Suprapubic skin (tissue), 4 donors: Measurements from ENCODE around the gene NR6A1. TPM values are rescaled to one million over a fixed set of nuclear protein-coding genes. Genes with fewer than 3 reads are reported as not detected.

ENCODE experiments used
- DNase-seq, 2 donors: peaks; one replicate each; pipeline ENCODE4 v3.0.0-alpha.2; 2019; ENCODE audit warnings: low spot score in 2 of 2
- H3K27ac ChIP-seq: fragments of 200-600 bp; sonication (generic); one replicate; pipeline ENCODE4 v1.5.1; 2019
- H3K27me3 ChIP-seq: fragments of 200-600 bp; sonication (generic); one replicate; pipeline ENCODE4 v1.5.1; 2019
- H3K36me3 ChIP-seq: fragments of 200-600 bp; sonication (generic); one replicate; pipeline ENCODE4 v1.5.1; 2019
- H3K4me1 ChIP-seq: fragments of 200-600 bp; sonication (generic); one replicate; pipeline ENCODE4 v1.5.1; 2019
- H3K4me3 ChIP-seq: fragments of 200-600 bp; sonication (generic); one replicate; pipeline ENCODE4 v1.5.1; 2019; ENCODE audit warnings: mild to moderate bottlenecking
- H3K9me3 ChIP-seq: fragments of 200-600 bp; sonication (generic); one replicate; pipeline ENCODE4 v1.5.1; 2019
- CTCF ChIP-seq, 2 donors: fragments of 200-600 bp in 1 of 2; fragments of 450-650 bp in 1 of 2; sonication (generic) in 1 of 2; IDR thresholded peaks; one replicate each; pipeline ENCODE4 v1.5.1; 2016 to 2019; ENCODE audit warnings: antibody characterized with exemption in 2 of 2, mild to moderate bottlenecking in 1 of 2, moderate library complexity in 1 of 2
- EP300 ChIP-seq: sonication (generic); formaldehyde crosslinking; IDR thresholded peaks from one replicate; pipeline ENCODE4 v1.6.1; 2017; ENCODE audit warnings: antibody characterized with exemption
- POLR2A ChIP-seq, 2 donors: fragments of 450-650 bp; IDR thresholded peaks; one replicate each; pipeline ENCODE4 v1.6.1; 2017; ENCODE audit warnings: antibody characterized with exemption in 2 of 2, mild to moderate bottlenecking in 2 of 2, moderate library complexity in 2 of 2
- POLR2AphosphoS5 ChIP-seq, 3 donors: sonication (generic); formaldehyde crosslinking; IDR thresholded peaks; one replicate each; pipeline ENCODE4 v1.6.1; 2017; ENCODE audit warnings: antibody characterized with exemption in 3 of 3
- whole genome bisulfite sequencing: methylation state at CpG from one replicate; pipeline ENCODE4 v1.1.5; 2018; 5-methylcytosine and 5-hydroxymethylcytosine counted together
- total RNA-seq, 4 donors: library from RNA; depleted of rRNA; stranded (reverse); fragments of >200 nt; gene quantifications; one replicate each; pipeline ENCODE4 v1.1.0, GENCODE V29; 2016

Gene NR6A1
- total RNA-seq, 4 donors from 2014 or later, result 6.5 to 10.1 (median 6.8) TPM

GRCh38 chr9:124652615-124653393, 118.3 kb downstream of the NR6A1 start:
- H3K36me3 ChIP-seq, result no peaks in the 10 kb centered on the region
- H3K27me3 ChIP-seq, result no peaks in the 10 kb centered on the region
- H3K27ac ChIP-seq, result peak overlapping the region; percentile 70
- WGBS, result 43% methylated on average over 3 of the region's 3 CpGs
- H3K9me3 ChIP-seq, result no peaks in the 10 kb centered on the region
- no peak overlapping the region for H3K4me3 ChIP-seq
- no peak for DNase-seq
- TF ChIP-seq POLR2AphosphoS5 (IDR thresholded peaks at IDR 0.05) (no peak), EP300 (no peak), POLR2A (IDR thresholded peaks at IDR 0.05) (no peak), CTCF (IDR thresholded peaks at IDR 0.05) (no peak)
- peaks cover 34% of the 10 kb centered on the region for H3K4me1 ChIP-seq

- TF ChIP-seq CTCF (IDR thresholded peaks at IDR 0.05), result no peak
- TF ChIP-seq POLR2A (IDR thresholded peaks at IDR 0.05), result no peak
- TF ChIP-seq EP300, result no peak
- no peak for TF ChIP-seq POLR2AphosphoS5 (IDR thresholded peaks at IDR 0.05)
- Histone ChIP-seq H3K27me3 (no peaks in the 10 kb centered on the region), H3K36me3 (no peaks in the 10 kb centered on the region), H3K4me3 (no peak overlapping the region), H3K4me1 (peaks cover 30% of the 10 kb centered on the region), H3K9me3 (no peaks in the 10 kb centered on the region), H3K27ac (peak overlapping the region; percentile 70)
- DNase-seq, result no peak
- 59% methylated on average over 1 of the region's 1 CpG for WGBS
Observed at GRCh38 chr9:124652203-124652602, 118.9 kb downstream of the NR6A1 start.

- DNase-seq, result no peak
- no peak for TF ChIP-seq POLR2A (IDR thresholded peaks at IDR 0.05)
- no peak for TF ChIP-seq CTCF (IDR thresholded peaks at IDR 0.05)
- no peak for TF ChIP-seq POLR2AphosphoS5 (IDR thresholded peaks at IDR 0.05)
- TF ChIP-seq EP300, result no peak
- Histone ChIP-seq H3K4me3 (no peak overlapping the region), H3K27ac (no peak overlapping the region), H3K27me3 (no peaks in the 10 kb centered on the region), H3K9me3 (no peaks in the 10 kb centered on the region), H3K36me3 (no peaks in the 10 kb centered on the region), H3K4me1 (no peaks in the 10 kb centered on the region)
Observed at GRCh38 chr9:124645274-124645673, 125.8 kb downstream of the NR6A1 start.

GRCh38 chr9:124639637-124640036, 131.5 kb downstream of the NR6A1 start:
- Histone ChIP-seq H3K4me3 (no peak overlapping the region), H3K4me1 (no peaks in the 10 kb centered on the region), H3K27me3 (no peaks in the 10 kb centered on the region), H3K27ac (no peak overlapping the region), H3K9me3 (no peaks in the 10 kb centered on the region), H3K36me3 (no peaks in the 10 kb centered on the region)
- TF ChIP-seq POLR2AphosphoS5 (IDR thresholded peaks at IDR 0.05) (no peak), POLR2A (IDR thresholded peaks at IDR 0.05) (no peak), EP300 (no peak), CTCF (IDR thresholded peaks at IDR 0.05) (no peak)
- no peak for DNase-seq

- H3K9me3 ChIP-seq, result no peaks in the 10 kb centered on the region
- 89% methylated on average over 5 of the region's 5 CpGs for WGBS
- no peak for DNase-seq
- H3K27ac ChIP-seq, result no peak overlapping the region
- no peak for TF ChIP-seq CTCF (IDR thresholded peaks at IDR 0.05)
- TF ChIP-seq EP300, result no peak
- no peak for TF ChIP-seq POLR2AphosphoS5 (IDR thresholded peaks at IDR 0.05)
- no peak for TF ChIP-seq POLR2A (IDR thresholded peaks at IDR 0.05)
- H3K4me1 ChIP-seq, result peaks cover 9% of the 10 kb centered on the region
- H3K36me3 ChIP-seq, result no peaks in the 10 kb centered on the region
- H3K27me3 ChIP-seq, result no peaks in the 10 kb centered on the region
- no peak overlapping the region for H3K4me3 ChIP-seq
Observed at GRCh38 chr9:124635285-124635684, 135.8 kb downstream of the NR6A1 start.
